ENCODE measurements around the gene CCDC9B.

The CCDC9B gene

DNA sequence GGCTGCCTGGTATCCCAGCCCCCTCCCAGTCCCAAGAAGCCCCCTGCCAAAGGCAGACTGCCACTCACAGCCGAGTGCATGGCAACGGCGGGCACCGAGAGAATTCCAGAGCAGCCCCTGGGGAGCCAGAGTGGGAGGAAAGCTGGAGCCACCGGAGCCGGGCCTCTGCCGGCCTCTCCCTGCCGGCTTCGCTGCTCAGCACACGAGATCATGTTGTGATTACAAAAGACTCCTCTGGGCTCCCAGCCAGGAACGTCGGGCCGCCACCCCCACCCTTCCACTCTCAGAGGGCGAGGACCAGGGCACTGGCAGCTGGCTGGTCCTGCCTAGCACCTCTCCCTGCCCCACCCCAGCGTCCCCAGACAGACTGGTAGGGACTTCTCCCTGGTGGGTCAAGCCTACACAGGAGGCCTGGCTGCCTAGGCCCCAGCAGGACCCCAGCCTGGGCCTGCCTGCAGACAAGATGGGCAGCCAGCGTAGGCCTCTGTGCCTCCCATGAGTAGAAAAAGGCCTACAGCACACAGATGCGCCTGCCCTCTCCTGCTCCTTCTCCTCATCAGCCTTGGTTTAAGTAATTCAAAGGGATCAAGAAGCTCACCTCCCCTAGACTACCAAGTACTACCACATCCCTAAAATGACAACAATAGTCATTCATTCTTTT, at the start of gene CCDC9B:
CCDC9B (minus strand) TSS at position 200 of the 661 bp plus-strand sequence; CDS start at position 80, 120 bp downstream.
- DNase-seq (ENCODE audit: low read depth), result no peak

DNA sequence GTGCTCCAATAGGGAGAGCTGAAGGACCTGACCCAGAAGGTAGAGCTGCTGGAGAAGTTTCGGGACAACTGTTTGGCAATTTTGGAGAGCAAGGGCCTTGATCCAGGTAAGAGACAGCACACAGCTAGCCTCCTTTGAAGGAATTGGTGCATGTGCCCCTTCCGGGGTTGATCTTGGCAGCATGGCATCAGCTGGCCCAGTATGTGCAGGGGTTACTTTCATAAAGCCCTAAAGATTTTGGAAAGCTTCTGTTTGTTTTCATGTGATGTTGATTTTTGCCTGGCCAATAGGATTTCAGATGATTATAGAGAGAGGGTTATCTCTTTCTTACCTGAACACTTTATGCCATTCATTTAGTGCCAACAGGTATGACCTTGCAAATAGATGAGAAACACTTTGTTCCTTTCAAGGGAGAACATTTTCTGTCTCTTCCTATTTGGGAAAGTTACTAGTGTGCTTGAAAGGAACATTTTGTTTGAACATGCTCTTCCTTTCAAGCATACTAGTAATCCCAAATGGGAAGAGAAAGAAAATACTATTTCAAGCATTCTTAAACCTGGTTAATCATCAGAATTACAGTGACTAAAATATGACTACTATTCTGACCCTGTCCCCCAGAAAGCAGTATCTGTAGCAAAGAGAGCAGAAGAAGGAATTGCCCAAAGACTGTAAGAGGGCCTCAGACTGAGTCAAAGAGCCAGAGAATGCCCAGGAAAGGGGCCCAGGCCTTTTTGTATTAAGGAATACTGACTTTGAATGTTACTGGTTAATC, 49.3 kb upstream of the CCDC9B start:
- DNase-seq (ENCODE audit: low read depth), result no peak

DNA sequence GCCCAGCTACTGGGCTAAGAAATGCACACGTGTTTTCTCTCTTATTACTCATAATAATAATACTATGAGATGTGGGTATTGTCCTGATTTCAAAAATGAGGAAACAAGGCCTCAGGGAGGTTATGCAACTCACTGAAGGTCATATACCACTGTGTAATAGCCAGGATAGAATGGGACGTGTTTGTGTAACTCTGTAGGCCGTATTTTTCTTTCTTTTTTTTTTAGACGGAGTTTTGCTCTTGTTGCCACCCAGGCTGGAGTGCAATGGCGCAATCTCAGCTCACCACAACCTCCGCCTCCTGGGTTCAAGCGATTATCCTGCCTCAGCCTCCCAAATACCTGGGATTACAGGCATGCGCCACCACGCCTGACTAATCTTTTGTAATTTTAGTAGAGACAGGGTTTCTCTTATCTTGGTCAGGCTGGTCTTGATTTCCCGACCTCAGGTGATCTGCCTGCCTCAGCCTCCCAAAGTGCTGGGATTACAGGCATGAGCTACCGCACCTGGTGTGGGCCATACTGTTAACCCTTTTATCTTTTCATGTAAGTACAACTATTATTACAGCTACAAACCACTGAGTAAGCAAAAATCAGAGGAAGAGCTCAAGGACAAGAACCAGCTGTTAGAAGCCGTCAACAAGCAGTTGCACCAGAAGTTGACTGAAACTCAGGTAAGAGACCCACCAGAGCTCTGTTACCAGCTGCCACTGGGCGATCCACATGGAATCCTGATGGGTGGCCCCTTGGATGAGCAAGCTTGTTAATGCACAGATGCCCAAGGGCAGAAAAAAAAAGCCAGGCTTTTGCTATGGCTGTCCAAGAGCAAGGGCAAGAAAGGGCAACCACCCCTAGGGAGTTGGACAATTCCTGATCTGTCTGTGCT, 48.4 kb upstream of the CCDC9B start:
- no peak for DNase-seq (ENCODE audit: low read depth)

DNA sequence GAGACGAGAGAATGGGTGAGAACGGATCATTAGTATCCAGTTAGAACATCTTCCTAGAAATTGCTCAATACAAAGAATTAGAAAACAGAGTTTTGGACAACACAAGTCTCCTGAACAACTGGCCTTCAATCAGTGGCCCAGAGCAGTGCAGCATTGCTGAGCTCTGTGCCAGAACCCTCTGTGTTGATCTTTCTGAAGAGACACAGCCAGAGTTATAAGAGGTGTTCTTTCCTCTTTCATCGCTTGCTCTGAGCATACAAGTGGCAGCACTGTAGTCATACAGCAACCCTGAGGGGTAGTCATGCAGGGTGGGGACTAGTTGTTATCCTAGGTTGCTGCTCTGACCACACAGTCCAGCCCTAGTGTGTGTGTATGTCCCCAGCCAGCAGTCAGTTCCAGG, 45.7 kb upstream of the CCDC9B start:
- DNase-seq (ENCODE audit: low read depth), result no peak

DNA sequence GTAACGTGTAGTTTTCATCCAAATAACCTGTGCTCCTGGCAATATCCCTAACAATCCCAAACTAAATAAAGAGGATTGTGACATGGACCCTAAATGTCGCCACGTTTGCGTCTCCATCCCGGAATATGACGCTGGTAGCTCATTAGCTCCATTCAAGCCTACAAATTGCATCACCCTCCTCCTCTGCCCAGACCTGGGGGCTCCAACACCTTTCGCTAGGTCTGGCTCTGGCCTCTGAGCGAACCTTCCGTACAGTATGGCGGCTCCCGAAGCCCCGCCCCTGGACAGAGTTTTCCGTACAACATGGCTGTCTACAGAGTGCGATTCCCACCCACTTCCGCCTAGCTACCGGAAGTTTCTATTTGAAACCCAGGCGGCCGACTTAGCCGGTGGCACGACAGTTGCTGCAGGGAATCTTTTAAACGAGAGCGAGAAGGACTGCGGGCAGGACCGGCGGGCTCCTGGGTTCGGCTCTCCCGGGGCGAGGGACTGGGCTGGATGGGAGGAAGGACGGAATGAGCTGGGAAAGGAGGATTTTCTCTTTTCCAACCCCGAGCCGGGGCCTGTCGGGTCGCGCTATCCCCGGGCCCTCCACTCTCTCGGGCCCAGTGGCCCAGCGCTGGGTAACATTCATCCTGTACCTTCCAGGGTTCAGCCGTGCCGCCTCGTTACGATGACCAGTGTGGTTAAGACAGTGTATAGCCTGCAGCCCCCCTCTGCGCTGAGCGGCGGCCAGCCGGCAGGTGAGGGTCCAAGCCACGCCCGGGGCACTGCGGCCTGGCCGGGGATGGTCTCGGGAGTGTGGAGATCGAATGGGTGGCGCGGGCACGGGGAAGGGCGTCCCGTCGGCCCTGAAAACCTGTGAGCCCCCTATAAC, 42.1 kb upstream of the CCDC9B start, which contains the start of gene KNSTRN:
KNSTRN (plus strand) TSS at position 142 of the 877 bp plus-strand sequence; CDS start at position 257, 115 bp downstream.
- DNase-seq (ENCODE audit: low read depth), result peak; percentile 87

DNA sequence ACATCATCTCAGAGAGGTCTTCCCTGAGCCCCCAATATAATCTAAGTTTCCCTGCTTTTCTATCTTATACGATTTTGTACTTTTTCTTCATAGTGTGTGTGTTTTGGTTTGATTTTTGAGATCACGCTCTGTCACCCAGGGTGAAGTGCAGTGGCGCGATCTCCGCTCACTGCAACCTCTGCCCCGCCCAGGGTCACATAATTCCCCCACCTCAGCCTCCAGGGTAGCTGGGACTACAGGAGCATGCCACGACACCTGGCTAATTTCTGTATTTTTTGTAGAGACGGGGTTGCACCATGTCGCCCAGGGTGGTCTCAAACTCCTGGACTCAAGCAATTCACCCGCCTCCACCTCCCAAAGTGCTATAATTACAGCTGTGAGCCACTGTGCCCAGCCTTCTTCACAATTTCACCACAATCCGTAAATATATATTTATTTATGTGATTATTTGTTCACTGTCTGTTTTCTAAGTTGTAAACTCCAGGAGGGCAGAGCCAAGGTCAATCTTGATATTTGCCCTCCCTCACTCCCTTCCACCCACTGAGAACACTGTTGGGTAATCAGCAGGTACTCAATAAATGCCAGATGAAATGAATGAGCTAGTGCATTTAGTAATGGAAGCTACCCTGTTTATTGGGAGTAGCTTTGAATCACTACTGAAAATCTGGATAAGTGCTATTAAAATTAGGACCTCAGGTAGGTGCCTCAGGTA, 41.2 kb upstream of the CCDC9B start:
- DNase-seq (ENCODE audit: low read depth), result no peak

DNA sequence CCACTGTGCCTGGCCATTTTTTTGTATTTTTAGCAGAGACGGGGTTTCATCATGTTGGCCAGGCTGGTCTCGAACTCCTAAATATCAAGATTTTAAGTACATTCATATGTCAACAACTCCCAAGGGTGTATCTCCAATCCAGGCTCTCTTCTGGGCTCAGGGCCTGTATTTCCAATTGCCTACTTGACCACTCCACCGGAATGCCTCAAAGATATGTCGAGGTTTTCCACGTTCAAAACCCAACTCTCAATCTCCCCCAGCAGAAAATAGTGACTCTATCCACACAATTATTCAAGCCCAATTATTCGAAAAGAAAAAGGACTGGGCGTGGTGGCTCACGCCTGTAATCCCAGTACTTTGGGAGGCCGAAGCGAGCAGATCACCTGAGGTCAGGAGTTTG, 39.9 kb upstream of the CCDC9B start:
- no peak for DNase-seq (ENCODE audit: low read depth)

DNA sequence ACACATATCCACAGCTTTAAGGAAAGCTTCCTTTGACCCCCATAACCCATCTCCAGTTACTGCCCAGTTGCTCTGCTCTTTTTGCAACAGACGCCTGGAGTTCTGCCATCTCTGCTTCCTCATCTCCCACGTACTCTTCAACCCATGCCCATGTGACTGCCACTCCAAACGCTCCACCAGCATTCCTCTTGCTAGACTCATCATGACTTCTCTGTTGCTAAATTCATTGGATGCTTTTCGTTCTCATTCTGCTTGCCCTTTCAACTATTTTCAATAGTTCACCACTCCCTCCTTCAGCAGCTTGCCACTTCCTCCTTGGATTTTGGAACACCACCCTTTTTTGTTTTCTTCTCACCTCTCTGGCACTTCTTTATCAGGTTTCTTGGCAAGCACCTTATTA, 39.1 kb upstream of the CCDC9B start:
- DNase-seq (ENCODE audit: low read depth), result no peak

DNA sequence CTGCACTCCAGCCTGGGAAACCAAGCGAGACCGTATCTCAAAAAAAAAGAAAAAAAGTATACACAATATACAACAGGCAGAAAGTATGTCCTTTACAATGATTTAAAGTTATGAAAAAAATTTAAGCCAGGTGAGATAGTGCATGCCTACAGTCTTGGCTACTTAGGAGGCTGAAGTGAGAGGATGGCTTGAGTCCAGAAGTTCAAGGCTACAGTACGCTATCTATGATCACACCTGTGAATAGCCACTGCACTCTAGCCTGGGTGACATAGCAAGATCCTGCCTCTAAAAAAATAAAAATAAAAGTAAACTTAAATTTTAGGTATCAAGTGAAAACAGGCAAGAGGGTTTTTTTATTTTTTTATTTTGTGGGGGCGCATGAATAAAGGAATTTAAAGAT, 38.6 kb upstream of the CCDC9B start:
- DNase-seq (ENCODE audit: low read depth), result no peak

DNA sequence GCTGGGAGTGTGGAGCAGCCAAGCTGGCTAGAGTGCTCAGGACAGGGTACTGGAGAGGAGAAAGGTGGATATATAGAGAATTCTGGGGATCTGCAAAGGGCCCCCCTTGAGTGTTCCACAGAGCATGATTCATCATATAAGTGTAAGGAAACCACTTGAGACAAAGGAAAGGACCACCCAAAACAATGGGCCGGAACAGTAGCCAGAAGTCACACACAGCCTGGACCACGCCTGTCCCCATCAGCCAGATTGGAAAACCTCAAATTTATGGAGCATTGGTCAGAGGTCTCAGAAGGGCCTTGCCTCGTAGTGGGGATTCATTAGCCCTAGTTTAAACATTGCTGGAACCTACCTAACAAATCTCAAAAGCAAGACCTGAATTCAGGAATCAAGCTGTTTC, 36.9 kb upstream of the CCDC9B start:
- DNase-seq (ENCODE audit: low read depth), result no peak

DNA sequence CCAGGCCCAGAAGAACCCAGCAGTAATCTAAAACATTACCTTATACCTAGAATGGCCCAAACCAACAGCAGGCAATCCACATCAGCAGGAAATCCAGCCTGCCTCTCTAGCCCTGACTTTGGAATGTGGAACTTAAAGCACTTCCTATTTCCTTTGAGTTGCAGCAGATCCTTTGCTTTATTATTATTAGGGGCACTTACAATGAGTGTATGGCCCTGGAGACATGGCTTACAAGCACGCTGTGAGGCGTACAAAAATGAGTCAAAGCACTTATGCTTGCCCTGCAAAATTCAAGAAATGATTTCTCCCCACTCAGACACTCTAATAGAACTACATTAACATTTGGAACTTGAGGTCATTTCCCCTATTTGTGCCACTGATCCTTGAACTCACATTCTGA, 32.2 kb upstream of the CCDC9B start:
- no peak for DNase-seq (ENCODE audit: low read depth)

DNA sequence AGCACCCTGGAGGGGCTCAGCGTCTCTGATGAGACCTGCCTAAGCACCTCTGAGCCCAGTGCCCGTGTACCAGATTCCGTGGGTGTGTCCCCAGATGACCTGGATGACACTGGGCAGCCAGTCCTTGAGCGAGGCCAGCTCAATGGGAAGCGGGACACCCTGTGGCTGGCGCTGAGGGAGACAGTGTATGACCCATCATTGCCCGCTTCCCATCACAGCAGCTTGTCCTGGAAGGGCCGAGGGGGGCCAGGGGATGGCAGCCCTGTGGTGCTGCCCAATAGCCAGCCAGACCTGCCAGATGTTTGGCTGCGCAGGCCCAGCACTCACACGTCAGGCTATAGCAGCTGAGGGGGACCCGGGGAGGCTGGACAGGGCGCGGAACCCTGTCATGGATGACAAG, 29.2 kb upstream of the CCDC9B start:
- DNase-seq (ENCODE audit: low read depth), result no peak

DNA sequence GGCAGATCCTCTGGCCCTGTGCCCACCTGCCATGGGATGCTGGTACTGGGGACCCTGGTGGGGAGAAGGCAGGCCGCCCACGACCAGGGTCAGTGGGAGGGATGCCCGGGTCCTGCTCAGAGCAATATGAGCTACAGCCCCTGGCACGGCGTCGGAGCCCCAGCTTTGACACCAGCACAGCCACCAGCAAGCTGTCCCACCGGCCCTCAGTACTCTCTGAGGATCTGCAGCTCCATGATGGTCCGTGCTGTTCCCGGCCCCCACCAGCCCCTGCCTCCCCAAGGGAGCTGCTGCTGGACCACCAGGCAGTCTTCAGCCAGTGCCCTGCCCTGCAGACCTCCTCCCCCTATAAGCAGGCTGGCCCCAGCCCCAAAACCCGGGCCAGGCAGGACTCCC, 28.7 kb upstream of the CCDC9B start:
- no peak for DNase-seq (ENCODE audit: low read depth)

DNA sequence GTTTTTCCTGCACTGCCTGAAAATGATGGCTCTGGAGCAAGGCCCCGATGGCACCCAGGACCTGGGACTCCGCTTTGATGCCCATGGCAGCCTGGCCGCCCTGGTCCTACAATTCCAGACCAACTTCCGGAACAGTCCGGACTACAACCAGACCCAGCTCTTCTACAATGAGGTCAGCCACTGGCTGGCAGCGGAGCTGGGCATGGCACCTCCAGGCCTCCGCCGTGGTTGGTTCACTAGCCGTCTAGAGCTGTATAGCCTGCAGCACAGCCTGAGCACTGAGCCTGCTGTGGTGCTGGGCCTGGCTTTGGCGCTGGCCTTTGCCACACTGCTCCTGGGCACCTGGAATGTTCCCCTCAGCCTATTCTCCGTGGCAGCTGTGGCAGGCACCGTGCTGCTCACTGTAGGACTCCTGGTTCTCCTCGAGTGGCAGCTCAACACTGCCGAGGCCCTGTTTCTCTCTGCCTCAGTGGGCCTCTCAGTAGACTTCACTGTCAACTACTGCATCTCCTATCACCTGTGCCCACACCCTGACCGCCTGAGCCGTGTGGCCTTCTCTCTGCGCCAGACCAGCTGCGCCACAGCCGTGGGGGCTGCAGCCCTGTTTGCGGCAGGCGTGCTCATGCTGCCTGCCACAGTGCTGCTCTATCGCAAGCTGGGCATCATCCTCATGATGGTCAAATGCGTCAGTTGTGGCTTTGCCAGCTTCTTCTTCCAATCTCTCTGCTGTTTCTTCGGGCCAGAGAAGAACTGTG, 28.2 kb upstream of the CCDC9B start:
- no peak for DNase-seq (ENCODE audit: low read depth)

DNA sequence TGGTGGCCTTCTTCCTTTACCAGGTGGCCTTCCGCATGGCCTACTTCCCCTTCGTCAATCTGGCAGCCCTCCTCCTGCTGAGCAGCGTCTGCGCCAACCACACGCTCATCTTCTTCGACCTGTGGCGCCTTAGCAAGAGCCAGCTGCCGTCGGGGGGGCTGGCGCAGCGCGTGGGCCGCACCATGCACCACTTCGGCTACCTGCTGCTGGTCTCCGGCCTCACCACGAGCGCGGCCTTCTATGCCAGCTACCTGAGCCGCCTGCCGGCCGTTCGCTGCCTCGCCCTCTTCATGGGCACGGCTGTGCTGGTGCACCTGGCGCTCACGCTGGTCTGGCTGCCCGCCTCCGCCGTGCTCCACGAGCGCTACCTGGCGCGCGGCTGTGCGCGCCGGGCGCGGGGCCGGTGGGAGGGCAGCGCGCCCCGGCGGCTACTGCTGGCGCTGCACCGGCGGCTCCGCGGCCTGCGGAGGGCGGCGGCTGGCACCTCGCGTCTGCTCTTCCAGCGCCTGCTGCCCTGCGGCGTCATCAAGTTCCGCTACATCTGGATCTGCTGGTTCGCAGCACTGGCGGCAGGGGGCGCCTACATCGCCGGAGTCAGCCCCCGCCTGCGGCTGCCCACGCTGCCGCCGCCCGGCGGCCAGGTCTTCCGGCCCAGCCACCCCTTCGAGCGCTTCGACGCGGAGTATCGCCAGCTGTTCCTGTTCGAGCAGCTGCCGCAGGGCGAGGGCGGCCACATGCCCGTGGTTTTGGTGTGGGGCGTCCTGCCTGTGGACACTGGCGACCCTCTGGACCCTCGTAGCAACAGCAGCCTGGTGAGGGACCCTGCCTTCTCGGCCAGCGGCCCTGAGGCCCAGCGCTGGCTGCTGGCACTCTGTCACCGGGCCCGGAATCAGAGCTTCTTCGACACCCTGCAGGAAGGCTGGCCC, 27.2 kb upstream of the CCDC9B start:
- DNase-seq (ENCODE audit: low read depth), result peak; percentile 74

DNA sequence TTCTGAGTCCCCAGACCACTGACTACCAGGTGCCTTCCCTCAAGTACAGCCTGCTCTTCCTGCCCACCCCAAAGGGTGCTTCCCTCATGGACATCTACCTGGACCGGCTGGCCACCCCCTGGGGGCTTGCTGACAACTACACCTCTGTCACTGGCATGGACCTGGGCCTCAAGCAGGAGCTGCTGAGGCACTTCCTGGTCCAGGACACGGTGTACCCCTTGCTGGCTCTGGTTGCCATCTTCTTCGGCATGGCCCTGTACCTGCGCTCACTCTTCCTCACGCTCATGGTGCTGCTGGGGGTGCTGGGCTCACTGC, 26.6 kb upstream of the CCDC9B start:
- no peak for DNase-seq (ENCODE audit: low read depth)

DNA sequence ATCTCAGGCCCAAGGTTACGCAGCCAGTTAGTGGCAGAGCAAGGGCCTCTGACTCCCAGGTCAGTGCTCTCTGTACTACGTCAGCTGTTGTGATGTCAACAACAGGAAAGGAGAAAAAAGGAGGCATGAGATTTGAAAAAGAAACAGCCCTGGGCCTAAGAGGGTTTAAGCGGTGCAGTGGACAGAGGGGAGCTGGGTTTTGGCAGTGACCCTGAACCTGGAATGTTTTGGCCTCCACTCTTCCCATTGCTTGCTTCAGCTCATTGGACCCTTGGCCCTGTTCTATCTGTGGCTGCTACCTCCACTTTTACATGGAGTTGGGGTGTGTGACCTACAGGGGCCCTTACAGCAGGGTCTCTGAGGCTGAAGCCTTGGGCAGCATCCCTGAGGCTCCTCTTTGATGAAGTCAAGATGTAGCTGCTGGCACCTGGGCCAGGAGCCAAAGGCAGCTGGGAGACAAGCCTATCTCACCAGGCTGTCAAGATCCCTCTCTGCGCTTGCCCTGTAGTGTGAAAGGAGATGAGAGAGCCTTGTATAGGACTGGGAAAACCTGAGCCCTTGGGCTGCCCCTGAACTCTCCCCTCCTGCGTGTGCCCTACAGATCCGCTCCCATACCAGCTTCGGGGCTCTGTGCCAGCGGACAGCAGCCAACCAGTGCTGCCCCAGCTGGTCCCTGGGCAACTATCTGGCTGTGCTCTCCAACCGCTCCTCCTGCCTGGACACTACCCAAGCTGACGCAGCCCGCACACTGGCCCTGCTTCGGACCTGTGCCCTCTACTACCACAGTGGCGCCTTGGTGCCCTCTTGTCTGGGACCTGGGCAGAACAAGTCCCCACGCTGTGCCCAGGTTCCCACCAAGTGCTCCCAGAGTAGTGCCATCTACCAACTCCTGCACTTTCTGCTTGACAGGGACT, 26.0 kb upstream of the CCDC9B start:
- no peak for DNase-seq (ENCODE audit: low read depth)
